HG02852 (cell line): ENCODE results near the gene PRKACB.
"Not testable (repeated sequence)": the region's sequence is repeated elsewhere in the genome, so short reads cannot be mapped to it uniquely, and the experiment has no call there.

Source experiments
- ATAC-seq: cut with Tn5 transposase; IDR thresholded peaks from one replicate; pipeline ENCODE4 v1.9.1; 2021; ENCODE audit warnings: mild to moderate bottlenecking, moderate library complexity; ENCODE audit not compliant: unreplicated experiment

Gene PRKACB

DNA sequence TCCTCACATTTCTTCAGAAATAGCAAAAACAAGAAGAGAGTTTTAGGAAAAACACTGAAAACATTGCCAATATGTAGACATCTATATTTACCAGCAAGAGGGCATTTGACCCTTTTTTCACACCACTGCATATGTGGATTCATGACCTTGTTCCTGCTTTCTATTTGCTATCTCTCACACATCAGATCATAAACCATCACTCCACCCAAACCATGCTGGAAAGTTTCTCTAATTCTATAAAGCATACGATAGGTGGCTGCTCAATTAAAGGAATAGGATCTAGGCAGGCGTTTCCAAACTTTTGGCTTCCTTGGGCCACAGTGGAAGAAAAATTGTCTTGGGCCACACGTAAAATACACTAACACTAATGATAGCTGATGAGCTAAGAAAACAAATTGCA is 121.8 kb downstream of the PRKACB start:
- ATAC-seq: no peak

DNA sequence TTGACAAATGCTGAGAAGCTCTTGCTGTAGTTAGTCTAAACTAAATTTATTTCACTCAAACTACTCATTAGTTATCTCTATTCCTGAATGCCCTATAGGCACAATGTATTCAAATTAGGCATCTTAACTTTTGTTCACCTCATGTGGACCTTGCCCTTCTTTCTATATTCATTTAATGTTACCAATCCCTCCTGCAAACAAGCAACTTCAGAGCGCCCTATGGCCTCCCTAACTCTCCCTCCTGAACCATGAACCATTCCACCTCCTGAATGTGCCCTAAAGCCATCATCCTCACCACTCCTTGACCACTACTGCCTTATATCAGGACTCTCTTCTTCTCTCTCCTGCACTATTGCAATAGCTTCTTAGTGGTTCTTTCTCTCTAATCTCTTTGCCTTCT is 122.7 kb downstream of the PRKACB start:
- no peak for ATAC-seq

DNA sequence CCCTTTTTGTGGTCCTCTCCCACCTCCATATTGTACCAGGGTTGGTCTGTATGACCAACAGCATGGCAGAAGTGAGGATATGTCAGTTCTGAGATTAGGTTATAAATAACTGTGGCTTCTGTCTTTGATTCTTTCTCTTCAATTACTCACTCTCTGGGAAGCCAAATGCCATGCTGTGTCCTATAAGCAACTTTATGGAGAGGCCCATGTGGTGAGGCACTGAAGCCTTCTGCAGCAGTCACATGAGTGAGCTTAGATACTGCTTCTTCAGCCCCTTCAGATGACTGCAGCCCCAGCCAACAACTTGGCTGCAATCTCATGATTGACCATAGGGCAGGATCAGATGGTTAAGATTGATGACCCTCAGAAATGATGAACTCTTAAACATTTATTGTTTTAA is 123.4 kb downstream of the PRKACB start:
- ATAC-seq: no peak

DNA sequence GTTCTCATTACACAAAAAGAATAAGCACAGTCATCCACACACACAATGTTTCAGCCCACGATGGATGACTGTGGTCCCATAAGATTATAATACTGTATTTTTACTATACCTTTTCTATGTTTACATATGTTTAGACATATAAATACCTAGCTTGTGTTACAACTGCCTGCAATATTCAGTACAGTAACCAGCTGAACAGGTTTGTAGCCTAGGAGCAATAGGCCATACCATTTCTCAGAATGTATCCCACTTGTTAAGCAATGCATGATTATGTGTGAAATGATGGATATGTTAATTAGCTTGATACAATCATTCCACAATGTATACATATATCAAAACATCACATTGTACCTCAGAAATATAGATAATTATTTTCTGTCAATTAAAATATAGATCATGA is 124.3 kb downstream of the PRKACB start:
- no peak for ATAC-seq

DNA sequence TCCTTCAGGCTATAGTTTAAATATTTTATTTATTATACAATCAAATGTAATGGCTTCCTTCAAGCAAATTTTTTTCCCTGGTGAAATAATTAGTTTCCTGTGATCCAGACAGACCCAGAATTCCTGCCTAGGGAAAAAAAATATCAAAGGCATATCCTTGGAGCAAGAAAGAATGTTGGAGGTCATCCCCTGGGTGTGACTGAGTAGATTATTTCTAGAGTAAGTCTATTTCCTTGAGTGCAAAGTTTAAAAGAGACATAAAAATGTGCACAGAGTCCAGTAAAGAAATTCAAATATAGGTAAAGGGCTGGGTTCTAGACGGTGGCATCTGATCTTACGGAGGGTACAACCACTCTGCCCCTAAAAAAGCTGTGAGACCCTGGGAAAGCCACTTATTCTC is 125.2 kb downstream of the PRKACB start:
- no peak for ATAC-seq

DNA sequence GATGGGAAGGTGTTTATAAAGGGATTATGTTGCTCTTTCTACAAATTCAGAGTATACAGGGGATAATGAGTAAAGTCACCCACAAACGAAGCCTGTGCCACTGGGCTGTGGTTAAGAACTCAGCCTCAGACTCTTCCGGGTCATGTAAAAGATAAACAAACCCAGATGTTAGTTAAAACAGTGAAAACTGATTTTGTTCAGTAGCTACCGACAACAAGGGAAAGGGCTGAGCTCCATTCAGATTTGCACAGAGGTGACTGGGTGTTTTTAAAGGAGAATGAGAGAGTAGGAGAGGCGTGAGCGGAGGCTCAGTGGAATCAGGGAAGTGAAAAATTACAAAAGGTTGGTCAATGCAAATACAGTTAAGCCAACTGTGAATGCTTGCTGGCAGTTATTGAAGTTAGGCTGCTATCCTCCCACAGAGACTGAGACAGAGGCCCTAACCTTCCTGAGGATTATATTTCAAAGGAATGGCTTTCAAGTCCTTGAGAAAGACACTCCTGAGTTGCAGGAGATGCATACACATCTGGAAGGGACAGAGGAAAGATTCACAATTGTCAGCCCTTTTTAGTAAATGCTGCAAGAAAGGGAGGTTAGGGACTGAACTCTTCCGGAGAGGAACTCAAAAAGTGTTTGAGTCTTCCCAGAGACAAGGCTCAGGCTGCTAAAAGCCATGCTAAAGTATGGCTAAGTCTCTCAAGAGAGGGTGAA is 127.5 kb downstream of the PRKACB start:
- ATAC-seq: peak; percentile 96

DNA sequence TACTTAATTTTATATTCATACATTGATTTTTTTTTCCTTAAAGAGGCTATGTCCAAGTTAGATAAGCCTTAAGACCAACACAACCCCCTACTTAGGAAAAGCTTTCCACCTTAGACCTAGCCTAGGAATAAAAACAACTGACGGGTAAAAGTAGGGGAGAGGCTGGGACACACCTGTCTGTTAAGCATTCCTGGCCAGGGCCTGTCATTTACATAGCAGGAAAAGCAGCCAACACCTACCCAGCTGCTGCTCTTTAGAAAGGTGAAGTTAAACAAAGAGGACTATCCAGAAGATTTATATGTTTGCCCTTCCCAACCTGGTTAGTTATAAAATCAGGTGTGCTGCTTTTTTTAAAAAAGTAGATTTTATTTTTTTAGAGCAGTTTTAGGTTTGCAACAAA is 128.3 kb downstream of the PRKACB start:
- no peak for ATAC-seq

DNA sequence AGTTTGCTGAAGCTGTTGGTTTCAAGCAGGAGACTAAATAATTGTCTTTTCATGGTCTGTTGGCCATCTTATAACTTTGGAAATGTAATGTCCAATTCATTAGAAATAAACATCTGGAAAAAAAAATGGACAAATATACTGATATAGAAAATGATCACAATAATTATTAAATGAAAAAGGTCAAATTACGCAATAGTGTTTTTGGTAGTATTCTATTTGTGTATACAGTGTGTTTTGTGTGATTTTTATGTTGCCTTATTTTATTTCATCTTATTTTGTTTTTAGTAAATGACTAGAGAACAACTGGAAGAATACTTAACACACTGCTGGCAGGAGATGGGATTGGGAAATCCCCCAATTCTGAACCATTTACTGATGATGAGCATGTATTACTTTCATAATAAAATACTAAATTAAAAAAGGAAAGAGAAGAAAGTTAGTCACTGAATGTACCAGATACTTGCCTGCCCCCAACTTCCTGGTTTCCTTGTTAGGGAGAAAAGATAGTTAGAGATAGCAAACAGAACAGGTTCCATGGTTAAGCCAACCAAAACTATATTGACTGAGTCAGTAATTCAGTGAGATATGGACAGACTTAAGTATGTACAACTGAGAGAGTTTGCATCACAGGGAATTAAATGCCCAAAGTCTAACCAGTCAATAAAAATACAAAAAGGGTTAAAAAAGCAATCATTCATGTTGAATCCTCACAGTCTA is 133.4 kb downstream of the PRKACB start:
- ATAC-seq: no peak

DNA sequence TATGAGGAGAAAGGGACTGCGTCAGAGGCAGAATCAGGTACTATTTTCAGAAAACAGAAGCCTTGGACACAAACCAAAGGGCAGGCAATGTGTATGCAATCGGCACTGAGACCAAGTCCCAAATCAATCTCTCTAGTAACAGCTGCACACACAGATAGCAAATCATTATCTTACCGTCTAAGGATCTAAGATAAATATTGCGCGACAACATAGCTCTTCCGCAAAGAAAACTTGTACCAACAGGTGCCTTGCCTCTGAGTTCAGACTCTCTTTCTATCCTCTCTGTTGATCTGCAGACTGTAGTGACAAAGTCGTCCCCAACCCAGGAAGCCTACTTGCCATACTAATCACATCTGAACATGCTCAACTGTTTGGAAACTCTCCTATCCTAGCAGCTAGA is 134.8 kb downstream of the PRKACB start:
- no peak for ATAC-seq

DNA sequence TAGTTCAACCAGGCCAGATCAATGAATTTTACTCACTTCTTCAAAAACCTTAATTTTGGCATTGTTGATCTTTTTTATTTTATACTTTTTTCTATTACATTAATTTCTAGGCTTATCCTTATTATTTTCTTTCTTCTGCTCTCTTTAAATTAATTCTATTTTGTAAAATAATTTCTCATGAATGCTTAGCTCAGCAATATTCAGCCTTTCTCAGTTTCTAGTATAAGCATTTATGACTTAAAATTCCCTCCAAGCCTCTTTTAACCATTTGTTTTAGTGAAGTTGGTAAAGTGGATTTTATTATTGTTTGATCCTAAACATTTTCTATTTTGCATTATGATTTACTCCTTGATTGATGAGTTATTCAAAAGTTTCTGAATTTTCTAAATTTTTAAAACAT is 136.8 kb downstream of the PRKACB start:
- ATAC-seq: no peak

DNA sequence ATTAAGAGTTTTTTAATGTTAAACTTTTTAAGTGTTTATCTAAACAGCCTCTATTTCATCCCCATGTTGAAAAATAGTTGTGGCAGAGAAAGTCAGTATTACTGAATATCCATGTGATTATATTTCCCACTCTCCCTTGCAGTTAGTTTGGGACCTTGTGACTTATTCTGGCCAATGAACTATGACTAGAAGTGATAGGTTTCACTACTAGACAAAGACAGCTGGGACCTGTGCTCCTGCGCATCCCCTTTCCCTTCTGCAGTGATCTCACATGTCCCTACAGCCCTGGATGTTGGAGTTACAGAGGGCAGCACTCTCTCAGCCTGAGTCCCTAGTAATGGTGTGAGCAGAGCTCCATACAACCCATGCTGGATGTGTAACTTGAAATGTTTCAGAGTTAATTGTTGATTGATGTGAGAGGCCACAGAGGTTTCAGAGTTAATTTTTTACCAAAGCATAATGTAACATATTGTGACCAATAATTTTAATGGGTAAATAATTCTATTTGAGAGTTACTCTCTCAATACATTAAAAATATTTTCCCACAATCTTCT is 138.8 kb downstream of the PRKACB start:
- ATAC-seq: no peak

DNA sequence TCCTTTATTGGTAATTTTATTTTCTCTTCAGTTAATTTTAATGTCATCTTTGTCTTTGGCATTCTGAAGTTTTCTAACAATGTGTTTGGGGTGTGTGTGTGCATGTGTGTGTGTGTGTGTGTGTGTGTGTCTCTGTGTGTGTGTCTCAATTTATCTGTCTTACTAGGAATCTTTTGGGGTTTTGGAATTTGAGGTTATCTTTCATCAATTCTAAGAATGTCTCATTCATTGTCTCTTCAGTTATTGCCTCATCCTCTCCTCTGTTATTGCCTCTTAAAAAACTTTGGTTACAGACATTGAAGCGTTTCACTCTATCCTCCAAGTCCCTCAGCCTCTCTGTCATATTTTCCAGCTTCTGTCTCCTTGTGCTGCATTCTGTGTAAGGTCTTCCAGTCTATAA is 139.3 kb downstream of the PRKACB start:
- no peak for ATAC-seq

DNA sequence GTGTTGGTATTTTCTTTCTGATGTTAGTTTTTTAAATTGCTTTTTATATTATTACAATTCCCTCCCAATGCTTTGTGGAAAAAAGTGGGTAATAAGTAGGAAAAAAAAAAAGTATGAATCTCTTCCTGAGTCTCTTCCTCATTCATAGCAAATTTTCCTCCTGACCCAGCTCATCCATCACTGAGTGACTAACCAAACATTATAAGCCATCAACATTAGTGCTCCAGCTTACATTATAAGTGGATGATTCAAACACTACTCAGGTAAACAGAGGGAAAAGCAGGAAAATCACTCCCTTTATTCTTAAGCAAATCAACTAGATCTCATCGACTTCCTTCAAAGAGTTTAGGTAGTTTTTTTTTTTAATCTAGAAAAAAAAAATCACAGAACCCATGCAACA is 142.0 kb downstream of the PRKACB start:
- ATAC-seq: no peak

DNA sequence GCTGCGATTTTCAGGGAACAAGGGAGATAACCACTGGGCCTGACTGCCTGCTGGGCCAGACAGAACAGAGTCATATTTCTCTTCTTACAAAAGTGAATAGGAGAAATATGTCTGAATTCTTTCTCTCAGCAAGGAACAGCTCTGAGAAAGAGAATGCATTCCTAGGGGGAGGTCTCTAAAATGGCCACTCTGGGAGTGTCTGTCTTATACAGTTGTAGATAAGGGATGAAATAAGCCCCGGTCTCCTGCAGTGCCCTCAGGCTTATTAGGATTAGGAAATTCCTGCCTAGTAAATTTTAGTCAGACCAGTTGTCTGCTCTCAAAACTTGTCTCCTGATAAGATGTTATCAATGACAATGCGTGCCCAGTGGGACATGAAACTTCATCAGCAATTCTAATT is 143.3 kb downstream of the PRKACB start:
- ATAC-seq: not testable (repeated sequence)
